Stomach (tissue), 4 donors: ENCODE measurements around the gene TIPARP.

Source experiments
- POLR2A ChIP-seq, 4 donors: fragments of 450-650 bp; IDR thresholded peaks; one replicate each; pipeline ENCODE4 v1.6.1; 2016; ENCODE audit warnings: antibody characterized with exemption in 4 of 4, control low read depth in 2 of 4, mild to moderate bottlenecking in 1 of 4, moderate library complexity in 1 of 4
- TF ChIP-seq, protein P1 (sequence below), 7 experiments: fragments of 450-650 bp in 4 of 7; fragments of 200-600 bp in 3 of 7; sonication (generic) in 3 of 7; IDR thresholded peaks; one replicate each; pipeline ENCODE4 v1.5.1; 2016 to 2019; ENCODE audit warnings: antibody characterized with exemption in 7 of 7, control low read depth in 2 of 7, mild to moderate bottlenecking in 1 of 7

GRCh38 chr3:156678197-156678596 is 3.8 kb downstream of the TIPARP start:
- no peak for TF ChIP-seq POLR2A (IDR thresholded peaks at IDR 0.05)
- TF ChIP-seq, protein P1, sequence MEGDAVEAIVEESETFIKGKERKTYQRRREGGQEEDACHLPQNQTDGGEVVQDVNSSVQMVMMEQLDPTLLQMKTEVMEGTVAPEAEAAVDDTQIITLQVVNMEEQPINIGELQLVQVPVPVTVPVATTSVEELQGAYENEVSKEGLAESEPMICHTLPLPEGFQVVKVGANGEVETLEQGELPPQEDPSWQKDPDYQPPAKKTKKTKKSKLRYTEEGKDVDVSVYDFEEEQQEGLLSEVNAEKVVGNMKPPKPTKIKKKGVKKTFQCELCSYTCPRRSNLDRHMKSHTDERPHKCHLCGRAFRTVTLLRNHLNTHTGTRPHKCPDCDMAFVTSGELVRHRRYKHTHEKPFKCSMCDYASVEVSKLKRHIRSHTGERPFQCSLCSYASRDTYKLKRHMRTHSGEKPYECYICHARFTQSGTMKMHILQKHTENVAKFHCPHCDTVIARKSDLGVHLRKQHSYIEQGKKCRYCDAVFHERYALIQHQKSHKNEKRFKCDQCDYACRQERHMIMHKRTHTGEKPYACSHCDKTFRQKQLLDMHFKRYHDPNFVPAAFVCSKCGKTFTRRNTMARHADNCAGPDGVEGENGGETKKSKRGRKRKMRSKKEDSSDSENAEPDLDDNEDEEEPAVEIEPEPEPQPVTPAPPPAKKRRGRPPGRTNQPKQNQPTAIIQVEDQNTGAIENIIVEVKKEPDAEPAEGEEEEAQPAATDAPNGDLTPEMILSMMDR (IDR thresholded peaks at IDR 0.05) = no peak
